Loucy (cell line): ENCODE data around the gene ASTN2.

Experiments
- H2AFZ ChIP-seq: fragments of 200-600 bp; sonication (generic); 2 replicates; pipeline ENCODE4 v1.6.0; 2016; ENCODE audit warnings: antibody characterized with exemption, mild to moderate bottlenecking, low read length, moderate library complexity
- H3F3A ChIP-seq: fragments of 200-600 bp; 2 replicates; pipeline ENCODE4 v1.6.0; 2016; ENCODE audit warnings: antibody characterized with exemption, low read depth, mild to moderate bottlenecking
- H3K27me3 ChIP-seq: fragments of 200-600 bp; sonication (generic); 2 replicates; pipeline ENCODE4 v1.6.1; 2014; ENCODE audit warnings: low read length, mild to moderate bottlenecking; ENCODE audit not compliant: insufficient read depth, poor library complexity, severe bottlenecking
- H3K36me3 ChIP-seq: fragments of 200-600 bp; sonication (generic); 2 replicates; pipeline ENCODE4 v1.6.1; 2016; ENCODE audit warnings: low read length; ENCODE audit not compliant: insufficient read depth
- H3K4me1 ChIP-seq: fragments of 200-600 bp; sonication (generic); 2 replicates; pipeline ENCODE4 v1.5.1; 2014; ENCODE audit warnings: low read length, mild to moderate bottlenecking; ENCODE audit not compliant: insufficient read depth, poor library complexity, severe bottlenecking
- H3K4me2 ChIP-seq: fragments of 200-600 bp; sonication (generic); 2 replicates; pipeline ENCODE4 v1.6.0; 2014; ENCODE audit warnings: antibody characterized with exemption, low read length, low read depth, mild to moderate bottlenecking; ENCODE audit not compliant: poor library complexity, severe bottlenecking
- H3K4me3 ChIP-seq: fragments of 200-600 bp; sonication (generic); 2 replicates; pipeline ENCODE4 v1.5.1; 2014; ENCODE audit warnings: low read length, mild to moderate bottlenecking, mixed read lengths; ENCODE audit not compliant: poor library complexity, severe bottlenecking
- H3K79me2 ChIP-seq: fragments of 200-600 bp; sonication (generic); 2 replicates; pipeline ENCODE4 v1.6.1; 2014; ENCODE audit warnings: low read length; ENCODE audit not compliant: insufficient read depth
- H3K9ac ChIP-seq: fragments of 200-600 bp; sonication (generic); 2 replicates; pipeline ENCODE4 v1.6.0; 2014; ENCODE audit warnings: mild to moderate bottlenecking, low read depth, low read length, moderate library complexity; ENCODE audit not compliant: poor library complexity, severe bottlenecking
- H3K9me2 ChIP-seq: fragments of 200-600 bp; sonication (generic); replicated peaks from 2 replicates; pipeline ENCODE4 v1.6.1; 2016; ENCODE audit warnings: low read depth, low read length, mixed read lengths
- H3K9me3 ChIP-seq: fragments of 200-600 bp; sonication (generic); 2 replicates; pipeline ENCODE4 v1.6.1; 2014; ENCODE audit warnings: mild to moderate bottlenecking, antibody characterized with exemption, low read length, low read depth; ENCODE audit not compliant: insufficient read depth
- H4K20me1 ChIP-seq: fragments of 200-600 bp; sonication (generic); 2 replicates; pipeline ENCODE4 v1.6.0; 2014; ENCODE audit warnings: antibody characterized with exemption, low read length, mild to moderate bottlenecking; ENCODE audit not compliant: insufficient read depth, poor library complexity, severe bottlenecking
- EZH2phosphoT487 ChIP-seq: fragments of 200-600 bp; IDR thresholded peaks from 2 replicates; pipeline ENCODE4 v1.6.1; 2018; ENCODE audit warnings: antibody characterized with exemption, mild to moderate bottlenecking, moderate library complexity, borderline replicate concordance
- TF ChIP-seq, protein P1 (sequence below): fragments of 200-600 bp; sonication (generic); conservative IDR thresholded peaks from 2 replicates; pipeline ENCODE4 v1.5.1; 2014; ENCODE audit warnings: mild to moderate bottlenecking, antibody characterized with exemption, low read length

Gene ASTN2

GRCh38 chr9:117286245-117286644 lies 128.6 kb downstream of the ASTN2 start:
- H3K79me2 ChIP-seq, result no peaks in the 10 kb centered on the region
- H3K4me2 ChIP-seq, result no peak overlapping the region
- no peaks in the 10 kb centered on the region for H3F3A ChIP-seq
- no peaks in the 10 kb centered on the region for H3K9me2 ChIP-seq
- H4K20me1 ChIP-seq, result no peaks in the 10 kb centered on the region
- peaks cover 1% of the 10 kb centered on the region; the same call in 1 of the 2 replicates for H3K9me3 ChIP-seq
- H2AFZ ChIP-seq, result no peak overlapping the region
- no peaks in the 10 kb centered on the region for H3K27me3 ChIP-seq
- H3K4me3 ChIP-seq, result no peak overlapping the region
- no peaks in the 10 kb centered on the region for H3K36me3 ChIP-seq
- TF ChIP-seq, protein P1, sequence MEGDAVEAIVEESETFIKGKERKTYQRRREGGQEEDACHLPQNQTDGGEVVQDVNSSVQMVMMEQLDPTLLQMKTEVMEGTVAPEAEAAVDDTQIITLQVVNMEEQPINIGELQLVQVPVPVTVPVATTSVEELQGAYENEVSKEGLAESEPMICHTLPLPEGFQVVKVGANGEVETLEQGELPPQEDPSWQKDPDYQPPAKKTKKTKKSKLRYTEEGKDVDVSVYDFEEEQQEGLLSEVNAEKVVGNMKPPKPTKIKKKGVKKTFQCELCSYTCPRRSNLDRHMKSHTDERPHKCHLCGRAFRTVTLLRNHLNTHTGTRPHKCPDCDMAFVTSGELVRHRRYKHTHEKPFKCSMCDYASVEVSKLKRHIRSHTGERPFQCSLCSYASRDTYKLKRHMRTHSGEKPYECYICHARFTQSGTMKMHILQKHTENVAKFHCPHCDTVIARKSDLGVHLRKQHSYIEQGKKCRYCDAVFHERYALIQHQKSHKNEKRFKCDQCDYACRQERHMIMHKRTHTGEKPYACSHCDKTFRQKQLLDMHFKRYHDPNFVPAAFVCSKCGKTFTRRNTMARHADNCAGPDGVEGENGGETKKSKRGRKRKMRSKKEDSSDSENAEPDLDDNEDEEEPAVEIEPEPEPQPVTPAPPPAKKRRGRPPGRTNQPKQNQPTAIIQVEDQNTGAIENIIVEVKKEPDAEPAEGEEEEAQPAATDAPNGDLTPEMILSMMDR, result no peak
- TF ChIP-seq EZH2phosphoT487, result no peak
- no peak overlapping the region for H3K9ac ChIP-seq
- no peaks in the 10 kb centered on the region for H3K4me1 ChIP-seq

- no peaks in the 10 kb centered on the region for H3F3A ChIP-seq
- H3K9me3 ChIP-seq, result no peaks in the 10 kb centered on the region
- H3K9ac ChIP-seq, result no peak overlapping the region
- H2AFZ ChIP-seq, result no peak overlapping the region
- TF ChIP-seq, protein P1, result no peak
- no peak for TF ChIP-seq EZH2phosphoT487
- H3K4me2 ChIP-seq, result no peak overlapping the region
- H3K9me2 ChIP-seq, result no peaks in the 10 kb centered on the region
- no peaks in the 10 kb centered on the region for H3K27me3 ChIP-seq
- no peak overlapping the region for H3K4me3 ChIP-seq
- H3K36me3 ChIP-seq, result no peaks in the 10 kb centered on the region
- no peaks in the 10 kb centered on the region for H4K20me1 ChIP-seq
- no peaks in the 10 kb centered on the region for H3K4me1 ChIP-seq
- no peaks in the 10 kb centered on the region for H3K79me2 ChIP-seq
Measured at GRCh38 chr9:117284414-117284813, 130.4 kb downstream of the ASTN2 start.

- Histone ChIP-seq H4K20me1 (no peaks in the 10 kb centered on the region), H3K9ac (no peak overlapping the region), H3K9me2 (no peaks in the 10 kb centered on the region), H3K4me3 (no peak overlapping the region), H3K27me3 (no peaks in the 10 kb centered on the region), H3K9me3 (no peaks in the 10 kb centered on the region), H3K4me1 (no peaks in the 10 kb centered on the region), H3K36me3 (no peaks in the 10 kb centered on the region), H2AFZ (no peak overlapping the region), H3K79me2 (no peaks in the 10 kb centered on the region), H3K4me2 (no peak overlapping the region), H3F3A (no peaks in the 10 kb centered on the region)
- TF ChIP-seq, protein P1, result no peak
- no peak for TF ChIP-seq EZH2phosphoT487
Measured at GRCh38 chr9:117282541-117282940, 132.3 kb downstream of the ASTN2 start.
